Right ventricle myocardium inferior (tissue), 1 donor: ENCODE data around the gene CHRNB4. TPM values are rescaled to one million over a fixed set of nuclear protein-coding genes. Genes with fewer than 3 reads are reported as not detected.
"Not testable (repeated sequence)": the region's sequence is repeated elsewhere in the genome, so short reads cannot be mapped to it uniquely, and the experiment has no call there.

Experiments
- ATAC-seq: fragments of 200-7000 bp; cut with Tn5 transposase; one replicate; pipeline ENCODE4 v1.9.1; 2020; ENCODE audit warnings: mild to moderate bottlenecking, moderate library complexity
- DNase-seq: peaks from one replicate; pipeline ENCODE4 v3.0.0; 2021; ENCODE audit errors: missing footprints
- intact Hi-C: fragments of 100-400 bp; cut with DNase I; formaldehyde crosslinking; loops from one replicate; pipeline ENCODE4 v1.11.0; 2022
- long read RNA-seq: library from polyadenylated mRNA; unstranded; transcript quantifications from one replicate; pipeline ENCODE4 v2.0.0, GENCODE V29; 2021
- total RNA-seq: library from RNA; stranded (reverse); fragmentation: NEBNext Ultra II Directional; extraction: Animal tissue kit (Norgen Biotek cat#: 25700); gene quantifications from one replicate; pipeline ENCODE4 v1.2.1, GENCODE V29; 2021
- donor health status: DM: no; HTN: yes; CAD: no; lungs with severe emphysema.

The CHRNB4 gene, protein sequence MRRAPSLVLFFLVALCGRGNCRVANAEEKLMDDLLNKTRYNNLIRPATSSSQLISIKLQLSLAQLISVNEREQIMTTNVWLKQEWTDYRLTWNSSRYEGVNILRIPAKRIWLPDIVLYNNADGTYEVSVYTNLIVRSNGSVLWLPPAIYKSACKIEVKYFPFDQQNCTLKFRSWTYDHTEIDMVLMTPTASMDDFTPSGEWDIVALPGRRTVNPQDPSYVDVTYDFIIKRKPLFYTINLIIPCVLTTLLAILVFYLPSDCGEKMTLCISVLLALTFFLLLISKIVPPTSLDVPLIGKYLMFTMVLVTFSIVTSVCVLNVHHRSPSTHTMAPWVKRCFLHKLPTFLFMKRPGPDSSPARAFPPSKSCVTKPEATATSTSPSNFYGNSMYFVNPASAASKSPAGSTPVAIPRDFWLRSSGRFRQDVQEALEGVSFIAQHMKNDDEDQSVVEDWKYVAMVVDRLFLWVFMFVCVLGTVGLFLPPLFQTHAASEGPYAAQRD
- not detected for total RNA-seq
- long read RNA-seq: 0 reads

DNA sequence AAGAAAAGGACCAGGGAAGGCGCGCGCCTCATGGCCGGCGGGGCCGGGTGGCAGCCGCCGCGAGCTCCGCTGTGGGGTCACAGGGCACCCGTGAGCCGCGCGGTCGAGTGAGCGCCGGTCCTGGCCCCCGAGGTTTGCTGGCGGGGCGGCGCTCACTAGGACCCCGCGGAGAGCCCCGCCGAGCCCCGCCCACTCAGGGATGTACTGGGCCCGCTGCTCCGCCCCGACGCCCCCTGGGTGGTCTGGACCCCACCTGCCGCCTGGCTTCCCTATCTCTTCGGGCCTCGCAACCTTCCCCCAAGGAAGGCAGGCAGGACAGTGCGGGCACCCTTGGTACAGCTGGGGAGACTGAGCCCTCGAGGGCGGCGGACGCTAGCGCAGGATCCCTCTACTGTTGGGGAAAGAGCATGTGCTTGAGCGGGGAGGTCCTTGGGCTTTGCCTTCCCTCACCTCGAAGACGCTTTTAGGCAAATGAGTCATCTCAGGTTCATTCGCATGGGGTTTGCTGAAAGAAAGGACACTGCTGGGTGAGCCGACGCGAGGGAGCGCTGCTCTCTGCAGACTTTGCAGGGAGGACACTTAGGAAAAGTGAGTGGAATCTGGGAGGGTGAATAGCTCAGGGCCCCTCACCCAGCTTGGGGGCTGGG, at the start of gene CHRNB4:
Gene CHRNB4, minus strand, starts transcription at position 109 of the 647 bp plus-strand sequence. Its CDS starts 77 bp downstream, at position 32.
- peak; percentile 44 for ATAC-seq
- no peak for DNase-seq
- intact Hi-C loops: no loop called here

DNA sequence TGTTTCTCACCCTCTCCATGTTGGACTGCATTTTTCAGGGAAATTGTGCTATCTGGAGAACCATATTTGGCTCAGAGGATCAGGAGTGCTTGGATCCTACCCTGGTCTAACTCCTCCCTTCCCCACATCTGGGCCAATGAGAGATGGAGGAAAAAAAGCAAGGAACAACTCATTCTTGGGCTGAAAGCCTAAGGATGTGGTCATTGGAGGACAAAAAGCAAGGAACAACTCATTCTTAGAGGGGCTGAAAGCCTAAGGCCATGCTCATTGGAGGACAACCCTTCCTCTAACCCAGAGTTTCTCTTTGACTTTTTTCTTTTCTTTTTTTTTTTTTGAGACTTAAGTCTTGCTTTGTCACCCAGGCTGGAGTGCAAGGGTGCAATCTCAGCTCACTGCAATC, 48.6 kb upstream of the CHRNB4 start:
- DNase-seq: no peak
- intact Hi-C loops: loop anchor here (10.0 kb wide), 1 partner anchor 55 kb away; no protein-coding TSS in a partner anchor
- no peak for ATAC-seq

DNA sequence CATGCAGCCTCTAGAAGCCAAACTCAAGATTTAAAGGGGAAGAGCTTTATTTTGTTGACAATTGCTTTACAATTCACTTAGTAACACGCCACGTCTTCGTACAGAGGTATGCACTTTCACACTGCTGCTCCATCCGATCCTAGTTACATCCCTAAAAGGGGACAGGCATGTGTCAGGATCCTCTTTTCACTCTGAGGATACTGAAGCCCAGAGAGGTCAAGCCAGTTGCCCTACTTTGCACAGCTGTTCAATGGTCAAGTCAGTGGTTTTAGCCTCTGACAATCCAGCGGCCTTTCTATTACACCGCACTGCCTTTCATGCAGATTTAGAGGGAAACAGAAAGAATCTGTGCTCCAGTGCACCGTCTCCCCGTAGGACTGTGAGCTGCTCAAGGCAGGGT, 44.9 kb upstream of the CHRNB4 start:
- DNase-seq (no peak), ATAC-seq (no peak)
- intact Hi-C loops: no loop called here

DNA sequence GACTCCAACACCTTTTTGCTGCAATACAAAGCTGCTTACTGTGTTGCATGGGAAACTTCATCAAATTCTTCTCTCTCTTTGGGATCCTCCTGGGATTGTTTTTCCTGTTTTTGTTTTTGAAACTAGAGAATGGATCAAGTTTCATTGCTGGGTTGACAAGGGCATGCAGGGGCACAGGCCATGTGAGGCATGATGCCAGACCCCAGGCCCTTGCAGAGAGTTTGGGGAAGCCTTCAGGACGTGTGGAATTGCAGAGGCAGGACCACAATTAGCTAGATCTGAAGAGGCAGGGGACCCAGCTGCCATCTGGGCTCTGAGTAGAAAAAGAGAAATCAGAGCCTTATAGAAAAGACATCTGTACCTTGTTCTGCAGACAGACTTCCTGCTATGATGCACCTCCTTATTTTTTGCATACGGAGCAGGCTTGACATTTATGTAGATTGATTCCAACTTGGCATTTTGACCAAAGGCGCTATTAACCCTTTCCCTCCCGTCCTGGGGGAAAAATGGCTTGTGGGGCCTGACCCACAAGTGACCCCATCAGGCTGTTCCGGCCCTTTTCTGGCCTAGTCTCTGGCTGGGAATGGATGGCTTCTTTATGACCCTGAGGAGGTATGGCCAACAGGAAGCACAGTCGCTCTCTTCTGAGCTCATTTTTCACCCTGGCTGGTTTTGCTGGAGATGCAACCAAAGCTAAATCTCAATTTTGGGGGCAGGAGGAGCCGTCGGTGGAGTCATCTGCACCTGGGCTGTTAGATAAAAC, 44.3 kb upstream of the CHRNB4 start:
- intact Hi-C loops: no loop called here
- ATAC-seq: no peak

DNA sequence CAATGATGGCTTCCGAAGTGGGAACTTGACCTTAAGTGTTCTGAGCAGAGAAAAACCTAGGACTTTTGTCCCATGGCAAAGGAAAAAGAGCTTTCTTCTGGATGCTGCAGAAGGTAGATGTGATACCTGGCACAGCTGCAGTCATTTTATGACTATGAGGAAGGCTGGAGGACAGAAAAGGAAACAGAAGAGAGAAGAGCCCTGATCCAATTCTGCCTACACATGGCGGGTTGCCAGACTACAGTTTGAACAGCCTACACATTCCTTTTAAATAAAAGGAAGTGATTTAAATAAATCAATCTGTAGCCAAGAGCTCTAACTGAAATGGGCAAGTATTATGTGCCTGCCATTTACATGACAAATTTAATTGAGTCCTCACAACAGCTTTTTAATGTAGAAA, 43.6 kb upstream of the CHRNB4 start:
- no peak for DNase-seq
- no peak for ATAC-seq
- intact Hi-C loops: no loop called here

More for the DNA sequence above, 44.3 kb upstream of the CHRNB4 start:
- no peak for DNase-seq

DNA sequence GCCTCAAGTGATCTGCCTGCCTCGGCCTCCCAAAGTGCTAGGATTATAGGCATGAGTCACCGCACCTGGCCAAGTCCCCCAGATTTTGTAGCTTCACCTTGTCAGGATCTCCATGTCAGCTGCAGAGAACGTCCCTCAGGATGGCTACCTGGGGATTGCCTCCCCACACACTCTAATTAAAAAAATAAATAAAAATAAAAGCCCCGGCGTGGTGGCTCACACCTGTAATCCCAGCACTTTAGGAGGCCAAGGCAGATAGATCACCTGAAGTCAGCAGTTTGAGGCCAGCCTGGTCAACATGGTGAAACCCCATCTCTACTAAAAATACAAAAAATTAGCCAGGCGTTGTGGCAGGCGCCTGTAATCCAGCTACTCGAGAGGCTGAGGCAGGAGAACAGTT, 42.6 kb upstream of the CHRNB4 start:
- DNase-seq, intact Hi-C loops, ATAC-seq: not testable (repeated sequence)

DNA sequence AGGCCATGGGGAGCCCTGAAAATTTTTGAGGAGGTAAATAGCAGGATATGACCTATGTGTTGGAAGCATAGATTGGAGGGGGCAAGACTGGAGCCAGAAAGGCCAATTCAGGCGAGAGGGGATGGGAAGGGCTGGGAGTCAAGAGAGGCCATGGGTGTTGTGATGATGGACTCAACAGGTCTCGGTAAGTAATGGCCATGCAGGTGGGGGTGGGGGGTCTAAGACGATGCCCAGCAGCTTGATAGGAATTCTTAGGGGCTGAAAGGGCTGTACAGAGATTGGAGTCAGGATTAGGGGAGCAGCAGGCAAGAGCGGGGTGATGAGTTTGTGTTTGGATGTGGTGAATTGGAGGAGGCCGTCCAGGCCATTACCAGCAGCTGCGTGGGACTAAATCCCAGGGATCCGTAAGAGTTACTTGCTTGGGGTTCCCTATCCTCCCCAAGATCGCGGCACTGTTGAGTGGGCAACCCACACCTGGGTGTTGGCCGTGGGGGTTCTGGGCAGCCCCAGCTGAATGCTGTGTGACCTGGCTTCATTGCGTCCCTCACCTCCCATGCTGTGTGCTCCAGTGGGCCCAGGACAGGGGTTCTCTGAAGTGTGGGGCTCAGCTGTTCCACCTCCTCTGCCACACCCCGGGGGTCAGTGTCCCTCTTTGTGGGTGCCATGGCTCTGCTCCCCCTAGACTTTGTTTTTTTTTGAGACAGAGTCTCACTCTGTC, 41.8 kb upstream of the CHRNB4 start:
- intact Hi-C loops: no loop called here
- no peak for ATAC-seq
- DNase-seq: no peak

DNA sequence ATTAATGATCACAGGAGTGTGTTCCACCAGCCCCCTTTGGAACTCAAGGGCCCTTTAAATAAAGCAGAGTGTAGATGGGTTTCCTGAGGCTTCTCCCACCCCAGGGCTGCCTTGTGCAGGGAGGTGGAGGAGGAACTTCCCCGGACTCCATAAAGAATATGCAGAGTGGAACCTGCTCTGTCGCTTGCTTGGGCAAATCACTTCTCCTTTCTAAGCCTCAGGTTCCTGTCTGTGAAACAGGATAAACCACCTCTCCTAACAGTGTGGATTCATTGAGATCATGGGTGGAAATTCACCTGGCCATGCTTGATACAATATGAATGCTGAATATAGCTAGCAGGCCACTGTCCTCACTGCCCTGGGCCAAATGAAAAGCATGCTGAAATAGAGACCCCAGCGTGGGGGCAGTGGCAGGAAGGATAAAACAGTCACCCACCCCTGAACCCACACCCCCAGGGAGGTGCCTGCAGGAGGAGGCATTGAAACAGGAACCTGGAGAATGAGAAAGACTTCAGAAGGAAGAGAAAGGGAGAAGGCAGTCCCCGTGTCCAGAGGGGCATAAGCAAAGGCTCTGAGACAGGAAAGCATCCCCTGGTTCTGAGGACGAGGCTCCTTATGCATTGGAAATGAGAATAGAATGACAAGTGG, 41.1 kb upstream of the CHRNB4 start:
- ATAC-seq (no peak), DNase-seq (no peak)
- intact Hi-C loops: no loop called here

DNA sequence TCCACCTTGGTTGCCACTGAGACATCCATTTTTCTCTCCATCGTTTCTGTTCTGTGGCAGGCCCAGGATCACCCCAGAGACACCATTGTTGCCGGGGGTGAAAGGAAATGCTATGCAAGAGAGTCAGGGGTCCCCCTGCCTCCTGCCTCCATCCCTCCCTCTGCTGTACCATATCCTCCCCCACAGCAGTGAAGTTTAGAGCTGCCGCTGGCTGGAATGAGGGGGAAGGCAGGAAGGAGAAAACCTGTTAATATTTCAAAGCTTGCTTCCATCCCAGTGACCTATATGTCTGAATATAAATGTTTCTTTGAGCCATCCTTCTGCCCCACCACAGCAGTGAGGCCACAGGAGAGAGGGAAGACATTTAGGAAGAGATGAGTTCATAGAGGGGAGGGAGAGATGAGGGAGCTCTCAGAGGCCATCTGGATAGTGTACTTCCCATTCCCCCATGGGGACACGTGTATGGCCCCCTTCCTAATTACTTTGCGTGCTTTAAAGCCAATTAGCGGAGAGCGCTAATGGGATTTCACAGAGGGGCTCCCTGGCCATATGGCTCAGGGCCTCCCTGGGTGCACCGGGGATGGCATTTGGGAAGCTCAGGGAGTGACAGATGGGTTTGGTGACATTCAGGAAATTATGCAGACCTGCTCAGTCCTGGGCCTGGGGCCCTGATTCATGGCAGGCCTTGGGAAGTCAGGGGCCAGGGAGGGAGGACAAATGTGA, 40.4 kb upstream of the CHRNB4 start:
- no peak for DNase-seq

DNA sequence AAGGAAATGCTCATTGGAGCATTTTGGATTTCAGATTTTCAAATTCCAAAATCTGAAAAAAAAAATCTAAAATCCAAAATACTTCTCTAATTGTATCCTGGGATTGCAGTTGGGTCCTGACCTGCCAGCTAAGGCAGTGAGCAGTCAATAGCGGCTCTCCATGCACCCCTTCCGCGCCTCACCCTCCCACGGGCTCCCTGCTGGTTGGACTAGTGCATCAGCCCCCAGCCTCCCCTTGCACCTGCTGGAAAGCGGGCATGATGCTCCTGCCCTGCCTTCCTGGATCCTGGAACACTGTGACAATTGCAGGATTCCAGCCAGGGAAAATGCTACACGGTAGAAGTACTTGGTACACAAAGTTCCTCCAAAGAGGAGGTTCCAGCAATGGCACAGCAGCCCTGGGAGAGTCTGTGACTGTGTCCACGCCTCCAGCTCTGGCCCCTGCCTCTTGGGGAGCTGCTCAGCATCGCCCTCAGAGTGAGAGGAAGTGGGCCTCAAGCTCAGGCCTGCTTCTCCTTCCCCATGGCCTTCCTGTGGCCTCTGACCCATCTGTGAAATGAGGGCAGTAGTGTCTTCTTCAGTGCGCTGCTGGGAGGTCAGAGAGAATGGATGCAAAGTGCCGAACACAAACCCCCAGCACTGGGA, 39.5 kb upstream of the CHRNB4 start:
- DNase-seq (no peak), ATAC-seq (no peak)
- intact Hi-C loops: no loop called here

More for the DNA sequence above, 40.4 kb upstream of the CHRNB4 start:
- intact Hi-C loops: no loop called here
- no peak for ATAC-seq

DNA sequence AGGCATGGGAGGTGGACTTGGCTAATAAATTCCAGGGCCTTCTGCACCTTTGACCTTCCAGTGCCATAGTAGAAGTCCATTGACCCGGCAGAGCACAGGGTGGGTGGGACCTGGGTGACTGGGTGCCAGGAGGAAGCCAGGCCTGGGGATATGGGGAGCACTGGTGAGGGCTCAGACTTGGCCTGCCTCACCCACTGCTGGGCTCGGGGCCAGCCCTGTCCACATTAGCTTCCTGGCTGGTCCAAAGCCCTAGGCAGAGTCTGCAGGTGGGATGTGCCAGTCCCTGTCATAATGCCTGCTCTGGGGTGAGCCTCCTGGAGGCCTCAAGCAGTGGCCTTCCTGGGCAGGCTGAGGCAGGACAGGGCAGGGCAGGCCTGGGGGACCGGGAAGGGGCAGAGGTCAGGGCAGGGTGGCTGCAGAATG, 38.1 kb upstream of the CHRNB4 start:
- intact Hi-C loops: no loop called here
- DNase-seq (no peak), ATAC-seq (no peak)

DNA sequence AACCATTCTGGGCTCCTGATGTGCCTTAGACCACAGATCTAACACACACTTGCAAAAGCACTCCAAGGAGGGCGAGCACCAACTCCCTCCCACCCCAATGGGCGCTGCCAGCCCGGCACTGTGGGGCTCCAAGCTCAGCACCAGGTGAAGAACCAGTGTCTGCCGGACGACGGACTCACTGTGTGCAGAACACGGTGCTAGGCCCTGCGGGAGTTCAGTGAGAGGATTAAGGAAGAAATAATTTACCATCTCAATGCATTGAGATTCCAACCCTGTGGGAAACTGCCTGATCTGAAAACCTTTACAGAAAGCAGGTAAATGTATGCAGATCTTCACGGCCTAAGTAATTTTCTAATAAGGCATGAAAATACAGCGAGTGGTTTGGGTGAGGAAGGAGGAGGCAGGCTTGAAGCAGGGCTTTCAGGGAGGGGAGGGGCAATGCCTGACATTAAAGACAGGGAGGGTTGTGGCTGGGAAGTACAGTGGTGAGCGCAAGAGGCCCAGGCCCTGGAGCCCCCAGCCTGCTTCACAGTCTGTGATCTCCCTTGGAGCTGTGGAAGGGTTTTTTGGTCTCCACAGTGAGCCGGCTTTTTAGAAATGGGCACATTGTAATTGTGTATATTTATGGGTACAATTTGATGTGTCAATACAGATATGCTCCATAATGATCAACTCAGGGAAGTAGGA, 35.6 kb upstream of the CHRNB4 start:
- no peak for ATAC-seq
- intact Hi-C loops: no loop called here
- DNase-seq: no peak

DNA sequence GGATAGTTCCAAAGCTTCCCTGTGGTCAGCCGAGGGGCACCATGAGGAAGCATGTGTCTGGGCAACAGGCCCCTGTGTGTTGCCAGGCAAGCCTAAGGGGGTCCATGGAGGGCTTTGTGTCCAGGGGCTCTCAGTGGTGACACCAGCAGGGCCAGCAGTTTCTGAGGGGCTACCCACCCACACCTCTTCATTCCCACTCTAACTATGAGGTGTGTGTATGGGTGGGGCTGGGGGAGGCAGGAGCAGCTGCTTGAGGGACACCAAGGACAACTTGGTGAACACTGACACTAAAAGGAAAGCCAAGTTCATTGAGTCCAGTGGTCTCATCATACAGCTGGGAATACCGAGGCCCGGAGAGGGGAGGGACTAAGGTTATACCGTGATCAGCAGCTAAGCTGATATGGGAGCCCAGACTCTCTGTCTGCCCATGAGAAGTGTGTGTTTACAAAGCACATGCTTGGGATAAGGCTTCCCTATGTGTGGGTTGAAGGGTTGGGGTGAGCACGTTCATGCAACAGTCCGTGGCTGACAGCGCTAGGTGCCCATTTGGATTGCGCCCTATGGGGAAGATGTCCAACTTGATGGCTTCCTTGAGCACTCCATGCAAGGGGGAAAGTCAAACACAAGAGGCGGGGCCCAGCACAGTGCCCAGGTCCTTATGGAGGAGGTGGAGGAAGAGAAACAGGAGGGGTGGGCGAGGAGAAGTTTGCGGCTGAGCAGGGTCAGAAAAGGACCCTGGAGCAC, 34.8 kb upstream of the CHRNB4 start:
- intact Hi-C loops: no loop called here
- ATAC-seq (no peak), DNase-seq (no peak)

DNA sequence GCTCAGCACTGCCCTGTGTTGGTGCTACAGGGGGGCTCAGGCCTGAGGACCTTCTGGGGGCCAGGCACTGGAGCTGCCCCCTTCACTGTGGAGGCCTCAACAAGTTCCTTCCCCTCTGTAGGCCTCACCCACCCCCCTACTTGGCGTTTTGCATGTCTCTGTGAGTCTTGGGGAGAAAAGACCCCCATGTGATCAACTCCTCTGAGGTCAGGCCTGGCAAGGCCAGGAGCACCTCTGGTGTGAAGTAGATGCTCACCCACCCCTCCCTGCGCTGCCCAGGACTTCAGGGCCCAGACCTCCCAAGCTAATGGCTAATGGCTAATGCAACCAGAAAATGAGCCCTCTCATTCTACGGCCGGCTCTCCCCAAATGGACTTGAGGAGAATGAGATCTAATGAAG, 34.2 kb upstream of the CHRNB4 start:
- DNase-seq (no peak), ATAC-seq (no peak)
- intact Hi-C loops: no loop called here

DNA sequence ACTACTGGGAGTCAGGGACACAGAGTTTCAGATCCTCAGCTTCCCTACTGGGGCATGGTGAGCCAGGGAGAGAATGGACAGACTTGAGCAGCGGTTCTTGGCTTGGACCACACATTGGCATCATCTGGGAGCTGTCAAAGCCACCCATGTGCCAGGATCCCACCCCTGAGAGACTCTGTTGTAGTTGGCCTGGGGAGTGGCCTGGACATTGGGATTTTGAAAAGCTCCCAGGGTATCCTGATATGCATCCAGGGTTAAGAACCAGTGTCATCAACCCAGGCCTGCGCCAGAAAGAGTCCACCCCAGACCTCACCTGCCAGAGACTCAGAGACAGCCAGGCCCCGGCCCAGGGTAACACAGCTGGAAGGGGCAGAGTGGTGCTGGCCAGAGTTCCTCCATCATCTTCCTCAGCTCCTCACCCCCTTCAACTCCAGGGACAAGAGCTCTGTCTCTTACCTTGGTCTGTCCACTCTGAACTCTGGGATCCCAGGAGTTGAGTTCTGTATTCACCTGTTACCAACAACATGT, 33.0 kb upstream of the CHRNB4 start:
- ATAC-seq: no peak
- no peak for DNase-seq
- intact Hi-C loops: no loop called here

DNA sequence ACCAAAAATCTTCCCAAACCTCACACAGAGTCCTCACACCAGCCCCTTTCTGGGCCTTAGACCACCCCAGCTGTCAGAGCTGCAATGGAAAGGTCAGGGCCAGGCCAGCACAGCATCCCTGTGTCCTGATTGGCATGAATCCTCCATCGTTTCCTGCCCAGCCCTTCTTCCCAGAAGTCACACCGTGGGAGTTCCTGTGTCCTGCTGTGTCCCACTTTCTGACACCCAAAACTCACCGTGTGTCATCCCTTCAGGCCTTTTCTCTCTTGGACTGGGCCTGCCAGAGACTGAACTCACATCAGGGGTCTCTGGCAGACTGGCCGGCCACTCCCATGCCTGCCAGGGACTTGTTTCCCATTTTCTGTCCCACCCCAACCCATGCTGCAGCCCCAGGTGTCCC, 32.5 kb upstream of the CHRNB4 start:
- ATAC-seq (no peak), DNase-seq (no peak)
- intact Hi-C loops: no loop called here
